Adrenal gland (tissue), 12 donors: Measurements from ENCODE around the gene GALNT7. TPM values are rescaled to one million over a fixed set of nuclear protein-coding genes. Genes with fewer than 3 reads are reported as not detected.

Experiments
- DNase-seq, 7 donors: peaks; one replicate each; pipeline ENCODE4 v3.0.0-alpha.2; 2019 to 2020
- H3K27ac ChIP-seq, 5 donors: fragments of 200-600 bp; sonication (generic) in 4 of 5; 1 replicate in 3 of 5; 2 replicates in 2 of 5; pipeline versions ENCODE4 v1.5.1 to v1.8.0; 2016 to 2020; ENCODE audit warnings: mild to moderate bottlenecking in 1 of 5
- H3K27me3 ChIP-seq: fragments of 200-600 bp; 2 replicates; pipeline ENCODE4 v1.8.0; 2021
- H3K36me3 ChIP-seq, 2 donors: fragments of 200-600 bp; replicated peaks in 1 of 2; 1 replicate in 1 of 2; 2 replicates in 1 of 2; pipeline versions ENCODE4 v1.5.1 to v1.8.0; 2018 to 2022
- H3K4me1 ChIP-seq, 2 donors: fragments of 200-600 bp; replicated peaks in 1 of 2; 1 replicate in 1 of 2; 2 replicates in 1 of 2; pipeline versions ENCODE4 v1.5.1 to v1.8.0; 2018 to 2021
- H3K4me3 ChIP-seq, 4 donors: fragments of 200-600 bp; sonication (generic) in 3 of 4; one replicate each; pipeline ENCODE4 v1.5.1; 2016 to 2018
- H3K9me3 ChIP-seq, 3 donors: fragments of 200-600 bp; sonication (generic) in 1 of 3; replicated peaks in 1 of 3; 1 replicate in 2 of 3; 2 replicates in 1 of 3; pipeline versions ENCODE4 v1.5.1 to v1.8.0; 2016 to 2021
- POLR2A ChIP-seq, 2 donors: fragments of 450-650 bp; IDR thresholded peaks; one replicate each; pipeline ENCODE4 v1.6.1; 2017; ENCODE audit warnings: antibody characterized with exemption in 2 of 2, mild to moderate bottlenecking in 2 of 2, moderate library complexity in 1 of 2
- WGBS, 4 donors: extraction: QIAGEN DNeasy Blood & Tissue Kit in 2 of 4; methylation state at CpG; one replicate each; pipeline versions ENCODE4 v1.1.5 to v1.1.7; 2013 to 2017; 5-methylcytosine and 5-hydroxymethylcytosine counted together
- intact Hi-C, 2 donors: fragments of 100-400 bp; cut with DNase I; formaldehyde crosslinking; loops; one replicate each; pipeline versions ENCODE4 v1.14.1 to v1.15.0; 2022 to 2023
- polyA plus RNA-seq, 3 donors: library from polyadenylated mRNA; stranded (reverse); fragments of 200-250 nt in 2 of 3; fragments of 350-450 nt in 1 of 3; fragmentation: Illumina TruSeq in 1 of 3; extraction: RNeasy Lipid Tissue Mini Kit (QIAGEN cat#74804) in 1 of 3; gene quantifications; one replicate each; pipeline ENCODE4 v1.2.3, GENCODE V29; 2013 to 2014
- total RNA-seq, 9 donors: library from RNA; depleted of rRNA in 4 of 9; stranded (reverse); fragments of >200 nt in 4 of 9; fragments of 120-200 nt in 1 of 9; fragmentation: NEBNext Ultra II Directional in 1 of 9; extraction: Animal tissue kit (Norgen Biotek cat#: 25700) in 1 of 9; gene quantifications; one replicate each; pipeline versions ENCODE4 v1.1.0 to v1.2.4, GENCODE V29; 2013 to 2023
- TF ChIP-seq, protein P1 (sequence below), 6 experiments: fragments of 450-650 bp in 4 of 6; fragments of 200-600 bp in 2 of 6; sonication (generic) in 1 of 6; IDR thresholded peaks; 1 replicate in 5 of 6; 2 replicates in 1 of 6; pipeline versions ENCODE4 v1.5.1 to v1.8.0; 2016 to 2021; ENCODE audit warnings: antibody characterized with exemption in 6 of 6, mild to moderate bottlenecking in 2 of 6, moderate library complexity in 1 of 6
- donor health status: healthy with polysubstance abuse.
- donor health status: Bipolar disorder and iron deficiency.
- donor health status: DM: yes; HTN: yes; CAD: no.
- donor health status: DM: no; HTN: no; CAD: no.
- donor health status: DM: no; HTN: no; CAD: no.
- donor health status: DM: yes; HTN: yes; CAD: no.

Gene GALNT7
- total and polyA plus RNA-seq, 12 donors, result 4.4 to 21.9 (median 10.3) TPM

DNA sequence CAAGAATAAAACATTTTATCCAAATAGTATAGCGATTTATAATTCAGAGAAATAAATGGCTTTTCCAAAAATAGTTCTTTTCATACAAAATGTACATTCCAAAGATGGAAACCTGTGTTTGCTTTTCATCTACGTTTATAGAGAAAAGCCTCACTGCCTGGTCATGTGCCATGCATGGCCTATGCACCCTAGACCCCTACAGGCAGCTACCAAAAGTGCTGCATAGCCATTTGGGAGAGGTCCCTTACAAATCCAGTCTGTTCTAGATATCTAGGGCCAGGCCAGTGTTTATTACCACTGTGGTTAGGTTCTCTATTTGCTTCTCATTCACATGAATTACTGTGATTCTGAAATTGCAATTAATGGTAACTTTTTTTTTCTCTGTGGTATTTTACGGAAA, 148.4 kb downstream of the GALNT7 start:
- DNase-seq, result no peak
- H3K4me1 ChIP-seq, result peaks cover 0 to 4% of the 10 kb centered on the region in 2 donors
- peaks cover 0 to 3% of the 10 kb centered on the region in 2 donors for H3K36me3 ChIP-seq
- TF ChIP-seq, protein P1, sequence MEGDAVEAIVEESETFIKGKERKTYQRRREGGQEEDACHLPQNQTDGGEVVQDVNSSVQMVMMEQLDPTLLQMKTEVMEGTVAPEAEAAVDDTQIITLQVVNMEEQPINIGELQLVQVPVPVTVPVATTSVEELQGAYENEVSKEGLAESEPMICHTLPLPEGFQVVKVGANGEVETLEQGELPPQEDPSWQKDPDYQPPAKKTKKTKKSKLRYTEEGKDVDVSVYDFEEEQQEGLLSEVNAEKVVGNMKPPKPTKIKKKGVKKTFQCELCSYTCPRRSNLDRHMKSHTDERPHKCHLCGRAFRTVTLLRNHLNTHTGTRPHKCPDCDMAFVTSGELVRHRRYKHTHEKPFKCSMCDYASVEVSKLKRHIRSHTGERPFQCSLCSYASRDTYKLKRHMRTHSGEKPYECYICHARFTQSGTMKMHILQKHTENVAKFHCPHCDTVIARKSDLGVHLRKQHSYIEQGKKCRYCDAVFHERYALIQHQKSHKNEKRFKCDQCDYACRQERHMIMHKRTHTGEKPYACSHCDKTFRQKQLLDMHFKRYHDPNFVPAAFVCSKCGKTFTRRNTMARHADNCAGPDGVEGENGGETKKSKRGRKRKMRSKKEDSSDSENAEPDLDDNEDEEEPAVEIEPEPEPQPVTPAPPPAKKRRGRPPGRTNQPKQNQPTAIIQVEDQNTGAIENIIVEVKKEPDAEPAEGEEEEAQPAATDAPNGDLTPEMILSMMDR (IDR thresholded peaks at IDR 0.05), result no peak
- no peak for TF ChIP-seq POLR2A (IDR thresholded peaks at IDR 0.05)
- intact Hi-C loops, result loop anchor here (5.0 to 10.0 kb wide), 2 partner anchors 100 to 188 kb away; no protein-coding TSS in a partner anchor
- no peak overlapping the region for H3K27ac ChIP-seq
- H3K9me3 ChIP-seq, result no peaks in the 10 kb centered on the region
- 85 to 94% (median 87%) methylated on average over 3 of the region's 3 CpGs for WGBS, 4 donors
- no peaks in the 10 kb centered on the region for H3K27me3 ChIP-seq
- no peak overlapping the region for H3K4me3 ChIP-seq

DNA sequence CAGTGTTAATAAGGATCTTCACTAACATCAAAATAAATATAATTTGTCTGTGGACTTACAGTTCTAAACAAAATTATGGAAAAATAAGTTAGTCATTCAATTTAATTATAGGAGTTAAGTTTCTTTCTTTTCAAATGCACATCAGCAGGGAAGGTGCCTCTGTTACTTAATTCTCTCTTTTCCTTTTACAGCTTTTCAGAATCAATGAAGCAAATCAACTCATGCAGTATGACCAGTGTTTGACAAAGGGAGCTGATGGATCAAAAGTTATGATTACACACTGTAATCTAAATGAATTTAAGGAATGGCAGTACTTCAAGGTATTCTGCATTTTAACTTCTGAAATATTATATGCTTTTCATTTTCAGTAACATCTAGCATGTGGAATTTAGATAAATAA, 149.6 kb downstream of the GALNT7 start:
- DNase-seq, result no peak
- intact Hi-C loops, result loop anchor here (5.0 to 10.0 kb wide), 2 partner anchors 99 to 187 kb away; no protein-coding TSS in a partner anchor
- Histone ChIP-seq H3K27me3 (no peaks in the 10 kb centered on the region), H3K27ac (no peak overlapping the region), H3K4me1 (peaks cover 0 to 4% of the 10 kb centered on the region in 2 donors), H3K4me3 (no peak overlapping the region), H3K36me3 (peaks cover 0 to 3% of the 10 kb centered on the region in 2 donors), H3K9me3 (peaks cover 0 to 2% (median 0%) of the 10 kb centered on the region in 3 donors)
- TF ChIP-seq POLR2A (IDR thresholded peaks at IDR 0.05), result no peak
- TF ChIP-seq, protein P1 (IDR thresholded peaks at IDR 0.05), result no peak

DNA sequence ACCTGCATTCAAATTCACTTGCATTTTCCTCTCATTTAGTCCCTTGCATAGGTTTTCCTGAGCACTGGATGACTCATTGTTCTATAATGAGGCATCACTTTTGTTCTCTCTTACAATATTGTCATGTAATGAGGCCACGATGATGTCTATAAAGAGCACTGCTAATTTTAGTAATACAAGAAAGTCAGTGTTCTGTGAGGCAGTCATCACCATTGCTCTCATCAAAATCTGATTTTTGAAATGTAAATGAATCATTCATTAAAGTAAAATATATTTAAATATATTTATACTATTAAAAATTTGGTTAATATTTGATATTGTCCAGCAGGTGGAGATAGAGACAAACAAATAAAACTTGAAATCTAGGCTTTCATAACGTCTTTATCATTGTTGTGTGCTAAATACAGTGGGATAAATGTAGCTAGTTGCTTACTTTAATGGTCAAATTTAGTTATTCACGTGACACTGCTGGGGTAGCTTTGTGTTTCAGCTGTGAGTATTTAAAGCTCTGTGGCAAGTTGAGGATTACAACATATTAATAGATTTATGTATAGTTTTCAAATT, 150.1 kb downstream of the GALNT7 start:
- H3K27ac ChIP-seq, result no peak overlapping the region
- no peaks in the 10 kb centered on the region for H3K27me3 ChIP-seq
- H3K4me1 ChIP-seq, result peaks cover 0 to 4% of the 10 kb centered on the region in 2 donors
- TF ChIP-seq, protein P1 (IDR thresholded peaks at IDR 0.05), result peak; percentile 13 to 70 (median 54)
- TF ChIP-seq POLR2A (IDR thresholded peaks at IDR 0.05), result no peak
- intact Hi-C loops, result loop anchor here (5.0 to 10.0 kb wide), 2 partner anchors 99 to 186 kb away; no protein-coding TSS in a partner anchor
- no peak for DNase-seq
- H3K4me3 ChIP-seq, result no peak overlapping the region
- H3K36me3 ChIP-seq, result peaks cover 0 to 3% of the 10 kb centered on the region in 2 donors
- WGBS, 4 donors, result 5 to 14% (median 12%) methylated on average over 3 of the region's 3 CpGs
- H3K9me3 ChIP-seq, result peaks cover 0 to 7% (median 0%) of the 10 kb centered on the region in 3 donors

DNA sequence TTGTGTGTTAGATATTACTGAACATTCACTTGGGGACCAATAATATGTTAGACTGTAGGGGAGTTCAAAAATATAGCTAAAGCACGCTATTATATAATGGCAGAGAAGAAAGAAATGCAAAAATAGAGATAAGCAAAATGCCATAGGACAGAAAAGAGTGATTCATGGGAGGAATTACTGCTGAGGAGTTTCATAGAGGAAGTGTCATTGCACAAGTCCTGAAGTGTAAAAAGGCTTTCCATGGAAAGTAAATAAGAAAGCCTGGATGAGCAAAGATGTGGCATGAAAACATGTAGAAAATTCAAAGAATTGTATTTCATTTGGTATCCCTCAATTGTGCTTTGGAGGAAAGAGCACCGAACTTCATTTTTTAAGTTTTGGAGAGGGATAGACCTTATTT, 151.1 kb downstream of the GALNT7 start:
- no peaks in the 10 kb centered on the region for H3K27me3 ChIP-seq
- intact Hi-C loops, result loop anchor here (5.0 to 10.0 kb wide), 2 partner anchors 98 to 185 kb away; no protein-coding TSS in a partner anchor
- peaks cover 0 to 3% of the 10 kb centered on the region in 2 donors for H3K36me3 ChIP-seq
- peaks cover 0 to 8% (median 0%) of the 10 kb centered on the region in 3 donors for H3K9me3 ChIP-seq
- H3K27ac ChIP-seq, result no peak overlapping the region
- whole genome bisulfite sequencing, 4 donors, result 83 to 97% (median 87%) methylated on average over 2 of the region's 2 CpGs
- peaks cover 0 to 4% of the 10 kb centered on the region in 2 donors for H3K4me1 ChIP-seq
- TF ChIP-seq, protein P1 (IDR thresholded peaks at IDR 0.05), result no peak
- no peak for TF ChIP-seq POLR2A (IDR thresholded peaks at IDR 0.05)
- no peak for DNase-seq
- no peak overlapping the region for H3K4me3 ChIP-seq
